SK-N-DZ (cell line): ENCODE data around the gene PI4K2B.
"Not testable (repeated sequence)": the region's sequence is repeated elsewhere in the genome, so short reads cannot be mapped to it uniquely, and the experiment has no call there.

Experiments
- DNase-seq: peaks from one replicate; pipeline ENCODE4 v3.0.0-alpha.2; 2015; ENCODE audit warnings: low spot score

PI4K2B gene

DNA sequence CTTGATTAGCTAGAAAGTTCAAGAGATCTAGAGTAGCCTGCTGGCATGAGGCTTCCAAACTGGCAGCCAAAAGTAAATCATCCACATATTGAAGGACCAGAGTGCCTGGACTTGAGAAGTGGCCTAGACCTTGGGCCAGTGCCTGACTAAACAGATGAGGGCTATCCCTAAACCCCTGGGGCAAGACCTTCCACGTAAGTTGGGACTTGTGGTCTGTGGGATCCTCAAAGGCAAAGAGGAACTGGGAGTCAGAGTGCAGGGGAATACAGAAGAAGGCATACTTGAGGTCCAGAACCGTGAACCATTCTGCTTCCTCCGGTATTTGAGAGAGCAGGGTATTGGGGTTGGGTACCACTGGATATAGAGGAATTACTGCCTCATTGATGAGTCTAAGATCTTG is 8.4 kb downstream of the PI4K2B start:
- not testable (repeated sequence) for DNase-seq

DNA sequence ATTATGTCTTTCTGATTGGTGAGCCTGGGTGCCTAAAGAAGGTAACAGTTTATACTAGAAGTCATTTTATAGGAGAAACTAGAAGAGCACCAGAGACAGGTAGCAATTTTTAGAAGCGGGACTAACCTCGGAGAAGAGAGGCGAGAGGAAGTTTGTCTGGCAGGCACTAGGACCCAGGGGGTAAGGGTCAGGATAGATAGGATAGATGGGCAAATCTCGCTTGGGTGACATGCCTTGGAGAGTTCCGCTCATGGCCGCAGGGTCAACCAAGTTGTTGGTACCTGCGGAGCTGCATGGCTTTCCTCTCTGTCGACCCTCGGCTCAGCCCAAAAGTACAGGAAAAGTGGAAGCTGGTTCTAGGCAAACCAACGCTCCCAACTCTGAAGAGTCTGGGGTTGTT is 11.3 kb downstream of the PI4K2B start:
- DNase-seq: no peak

DNA sequence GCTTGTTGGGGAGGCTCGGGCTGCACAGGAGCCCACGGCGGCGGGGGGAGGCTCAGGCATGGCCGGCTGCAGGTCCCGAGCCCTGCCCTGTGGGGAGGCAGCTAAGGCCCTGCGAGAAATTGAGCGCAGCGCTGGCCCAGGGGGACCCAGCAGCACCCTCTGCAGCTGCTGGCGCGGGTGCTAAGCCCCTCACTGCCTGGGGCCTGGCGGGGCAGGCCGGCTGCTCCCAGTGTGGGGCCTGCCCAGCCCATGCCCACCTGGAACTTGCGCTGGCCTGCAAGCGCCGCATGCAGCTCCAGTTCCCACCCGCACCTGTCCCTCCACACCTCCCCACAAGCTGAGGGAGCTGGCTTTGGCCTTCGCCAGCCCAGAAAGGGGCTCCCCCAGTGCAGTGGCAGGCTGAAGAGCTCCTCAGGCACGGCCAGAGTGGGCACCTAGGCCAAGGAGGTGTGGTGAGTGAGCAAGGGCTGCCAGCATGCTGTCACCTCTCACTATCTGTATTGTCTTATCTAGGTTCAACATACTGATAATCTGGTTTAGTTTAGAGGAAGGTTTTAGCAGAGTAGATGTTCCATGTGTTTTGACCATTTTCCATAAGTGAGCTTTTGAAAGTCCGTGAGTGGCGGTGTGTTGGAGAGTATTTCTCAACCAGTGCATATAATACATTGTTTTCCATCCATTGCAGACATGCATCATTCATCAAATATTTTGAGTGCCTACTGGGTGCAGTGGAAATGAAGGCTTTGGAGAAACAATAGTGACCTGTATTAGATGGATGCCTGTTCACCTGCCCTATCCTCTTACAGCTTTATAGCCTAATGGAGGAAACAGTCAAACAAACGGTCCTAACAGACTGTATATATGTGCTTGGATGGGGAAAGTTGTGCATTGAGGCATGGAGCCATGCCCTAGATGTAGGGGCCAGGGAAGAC is 13.1 kb downstream of the PI4K2B start:
- DNase-seq: no peak

DNA sequence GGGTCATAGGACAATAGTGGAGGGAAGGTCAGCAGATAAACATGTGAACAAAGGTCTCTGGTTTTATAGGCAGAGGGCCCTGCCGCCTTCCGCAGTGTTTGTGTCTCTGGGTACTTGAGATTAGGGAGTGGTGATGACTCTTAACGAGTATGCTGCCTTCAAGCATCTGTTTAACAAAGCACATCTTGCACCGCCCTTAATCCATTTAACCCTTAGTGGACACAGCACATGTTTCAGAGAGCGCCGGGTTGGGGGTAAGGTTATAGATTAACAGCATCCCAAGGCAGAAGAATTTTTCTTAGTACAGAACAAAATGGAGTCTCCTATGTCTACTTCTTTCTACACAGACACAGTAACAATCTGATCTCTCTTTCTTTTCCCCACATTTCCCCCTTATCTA is 15.0 kb downstream of the PI4K2B start:
- not testable (repeated sequence) for DNase-seq

DNA sequence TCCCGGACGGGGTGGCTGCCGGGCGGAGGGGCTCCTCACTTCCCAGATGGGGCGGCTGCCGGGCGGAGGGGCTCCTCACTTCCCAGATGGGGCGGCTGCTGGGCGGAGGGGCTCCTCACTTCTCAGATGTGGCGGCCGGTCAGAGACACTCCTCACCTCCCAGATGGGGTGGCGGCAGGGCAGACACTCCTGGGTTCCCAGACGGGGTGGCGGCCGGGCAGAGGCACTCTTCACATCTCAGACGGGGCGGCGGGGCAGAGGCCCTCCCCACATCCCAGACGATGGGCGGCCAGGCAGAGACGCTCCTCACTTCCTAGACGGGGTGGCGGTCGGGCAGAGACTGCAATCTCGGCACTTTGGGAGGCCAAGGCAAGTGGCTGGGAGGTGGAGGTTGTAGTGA is 15.7 kb downstream of the PI4K2B start:
- DNase-seq: not testable (repeated sequence)

DNA sequence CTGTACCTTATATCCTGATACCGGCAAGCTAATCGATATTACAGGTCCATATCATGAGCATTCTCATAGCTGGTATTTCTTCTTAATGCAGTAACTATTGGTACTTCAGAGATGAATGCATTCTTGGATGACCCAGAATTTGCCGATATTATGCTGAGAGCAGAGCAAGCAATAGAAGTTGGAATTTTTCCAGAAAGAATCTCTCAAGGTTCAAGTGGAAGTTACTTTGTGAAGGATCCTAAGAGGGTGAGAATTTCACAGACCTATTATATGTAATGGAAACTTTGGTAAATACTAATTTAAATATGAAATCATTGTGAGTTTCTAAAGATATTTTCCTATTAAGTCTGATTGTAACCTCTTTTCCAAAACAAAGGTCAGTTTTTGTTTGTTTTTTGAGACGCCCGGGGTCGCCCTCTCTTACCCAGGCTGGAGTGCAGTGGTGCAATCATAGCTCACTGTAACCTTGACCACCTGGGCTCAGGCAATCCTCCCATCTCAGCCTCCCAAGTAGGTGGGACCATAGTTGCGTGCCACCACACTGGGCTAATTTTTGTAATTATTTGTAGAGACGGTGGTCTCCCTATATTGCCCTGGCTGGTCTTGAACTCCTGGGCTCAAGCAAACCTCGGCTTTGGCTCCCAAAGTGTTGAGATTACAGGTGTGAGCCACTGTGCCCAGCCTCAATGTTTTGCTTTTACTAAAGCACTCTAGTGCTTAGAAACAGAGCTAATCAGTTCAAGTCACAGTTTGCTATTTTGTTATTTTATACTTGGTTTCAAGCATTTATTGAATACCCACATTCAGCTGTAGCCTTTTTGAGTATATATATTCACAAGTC is 18.6 kb downstream of the PI4K2B start:
- DNase-seq: no peak

DNA sequence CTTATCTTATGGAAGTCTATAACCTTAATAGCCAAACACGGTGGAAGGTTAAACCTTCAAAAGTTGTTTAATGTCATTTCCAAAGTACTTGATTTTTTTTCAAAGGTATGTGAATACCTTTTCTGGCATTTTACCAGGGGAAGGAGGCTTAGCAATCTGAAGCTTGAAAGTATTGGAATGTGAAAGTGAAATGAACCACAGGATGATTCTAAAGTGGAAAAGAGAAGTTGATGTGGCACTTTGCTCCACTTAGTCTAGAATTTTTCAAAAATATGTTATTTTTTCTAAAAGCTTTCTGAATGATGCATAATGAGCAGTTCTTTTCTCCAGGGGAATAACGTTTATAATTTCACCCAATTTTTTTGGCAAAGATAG is 19.2 kb downstream of the PI4K2B start:
- DNase-seq: no peak

DNA sequence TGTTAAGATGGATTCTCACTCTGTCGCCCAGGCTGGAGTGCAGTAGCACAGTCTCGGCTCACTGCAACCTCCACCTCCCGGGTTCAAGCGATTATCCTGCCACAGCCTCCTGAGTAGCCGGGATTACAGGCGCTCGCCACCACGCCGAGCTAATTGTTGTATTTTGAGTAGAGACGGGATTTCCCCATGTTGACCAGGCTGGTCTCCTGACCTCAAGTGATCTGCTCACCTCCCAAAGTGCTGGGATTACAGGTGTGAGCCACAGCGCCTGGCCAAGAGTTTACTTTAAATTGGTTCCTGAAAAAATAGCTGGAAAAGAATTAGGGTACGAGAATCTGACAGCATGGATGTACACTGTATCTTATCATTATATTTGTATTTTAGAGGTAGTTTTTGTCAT is 20.0 kb downstream of the PI4K2B start:
- not testable (repeated sequence) for DNase-seq

DNA sequence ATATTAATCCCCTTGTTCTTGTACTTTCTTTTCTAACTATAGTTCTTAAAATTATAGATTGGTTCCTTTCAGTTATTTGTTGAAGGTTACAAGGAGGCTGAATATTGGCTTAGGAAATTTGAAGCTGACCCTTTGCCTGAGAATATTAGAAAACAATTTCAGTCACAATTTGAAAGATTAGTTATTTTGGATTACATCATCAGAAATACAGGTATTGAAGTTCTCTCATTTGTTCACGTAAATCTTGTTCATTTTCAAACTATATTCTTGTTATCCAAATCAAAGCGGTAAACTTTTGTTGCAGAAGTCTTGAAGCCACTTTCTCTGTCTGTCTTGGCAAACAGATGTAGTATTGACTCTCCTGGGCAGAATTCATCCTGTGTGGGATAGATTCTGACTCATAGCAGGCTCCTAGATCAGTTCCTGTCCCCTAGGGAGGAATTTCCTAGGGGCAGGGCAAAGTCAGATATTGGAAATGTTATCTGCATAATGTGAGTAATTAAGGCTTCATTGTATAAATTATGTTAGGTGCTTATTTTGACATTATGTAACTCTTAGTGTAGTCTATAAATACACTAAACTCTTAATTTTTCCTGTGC is 25.2 kb downstream of the PI4K2B start:
- no peak for DNase-seq

DNA sequence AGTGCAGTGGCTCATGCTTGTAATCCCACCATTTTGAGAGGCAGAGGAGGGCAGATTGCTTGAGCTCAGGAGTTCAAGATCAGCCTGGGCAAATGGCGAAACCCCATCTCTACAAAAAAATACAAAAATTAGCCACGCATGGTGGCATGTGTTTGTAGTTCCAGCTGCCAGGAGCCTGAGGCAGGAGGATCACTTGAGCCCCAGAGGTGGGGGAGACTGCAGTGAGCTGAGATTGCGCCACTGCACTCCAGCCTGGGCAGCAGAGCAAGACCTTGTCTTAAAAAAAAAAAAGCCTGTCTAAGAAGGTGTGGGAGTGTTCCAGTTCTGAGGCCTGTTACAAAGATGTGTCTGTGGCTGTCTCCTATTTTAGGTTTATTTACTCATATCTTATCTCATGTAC is 38.0 kb downstream of the PI4K2B start:
- no peak for DNase-seq

DNA sequence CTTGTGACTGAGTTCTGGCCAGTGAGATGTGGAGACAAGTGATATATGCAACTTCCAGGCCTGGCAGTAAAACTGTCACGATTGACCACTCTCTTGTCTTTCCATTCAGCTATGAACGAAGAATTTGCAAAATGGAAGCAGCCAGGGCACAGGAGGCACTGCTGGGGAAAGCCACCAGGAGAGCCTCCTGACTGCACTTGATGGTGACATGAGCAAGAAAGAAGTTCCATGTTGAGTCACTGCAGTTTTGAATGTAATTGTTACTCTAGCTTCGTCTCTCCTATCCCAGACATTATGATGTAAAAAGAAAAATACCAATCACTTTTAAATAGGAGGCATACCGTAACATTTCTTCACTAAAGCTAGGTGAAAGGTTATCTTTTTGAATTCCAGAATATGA is 46.4 kb downstream of the PI4K2B start:
- no peak for DNase-seq

DNA sequence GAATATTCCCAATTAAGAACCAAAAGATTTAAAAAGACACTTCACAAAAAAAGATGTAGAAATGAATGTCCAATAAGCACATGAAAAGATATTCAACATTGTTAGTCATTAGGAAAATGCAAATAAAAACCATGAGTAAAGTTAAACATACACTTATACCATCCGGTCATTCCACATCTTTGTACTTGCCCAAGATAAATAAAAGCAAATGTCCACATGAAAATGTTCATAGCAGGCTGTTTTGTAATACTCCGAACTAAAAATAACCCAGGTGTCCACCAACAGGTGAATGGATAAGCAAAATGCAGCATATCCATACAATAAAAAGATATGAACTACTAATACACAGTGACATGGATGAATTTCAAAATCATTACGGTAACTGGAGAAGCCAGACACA is 50.1 kb downstream of the PI4K2B start:
- DNase-seq: no peak

DNA sequence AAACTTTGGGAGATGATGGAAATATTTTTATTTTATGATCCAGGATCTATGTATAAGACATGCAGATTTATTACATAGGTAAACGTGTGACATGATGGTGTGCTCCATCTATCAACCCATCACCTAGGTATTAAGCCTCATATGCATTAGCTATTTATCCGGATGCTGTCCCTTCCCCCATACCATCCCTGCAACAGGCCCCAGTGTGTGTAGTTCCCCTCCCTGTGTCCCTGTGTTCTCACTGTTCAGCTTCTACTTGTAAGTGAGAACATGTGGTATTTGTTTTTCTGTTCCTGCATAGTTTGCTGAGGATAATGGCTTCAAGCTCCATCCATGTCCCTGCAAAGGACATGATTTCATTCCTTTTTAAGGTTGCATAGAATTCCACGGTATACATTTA is 50.6 kb downstream of the PI4K2B start:
- no peak for DNase-seq

DNA sequence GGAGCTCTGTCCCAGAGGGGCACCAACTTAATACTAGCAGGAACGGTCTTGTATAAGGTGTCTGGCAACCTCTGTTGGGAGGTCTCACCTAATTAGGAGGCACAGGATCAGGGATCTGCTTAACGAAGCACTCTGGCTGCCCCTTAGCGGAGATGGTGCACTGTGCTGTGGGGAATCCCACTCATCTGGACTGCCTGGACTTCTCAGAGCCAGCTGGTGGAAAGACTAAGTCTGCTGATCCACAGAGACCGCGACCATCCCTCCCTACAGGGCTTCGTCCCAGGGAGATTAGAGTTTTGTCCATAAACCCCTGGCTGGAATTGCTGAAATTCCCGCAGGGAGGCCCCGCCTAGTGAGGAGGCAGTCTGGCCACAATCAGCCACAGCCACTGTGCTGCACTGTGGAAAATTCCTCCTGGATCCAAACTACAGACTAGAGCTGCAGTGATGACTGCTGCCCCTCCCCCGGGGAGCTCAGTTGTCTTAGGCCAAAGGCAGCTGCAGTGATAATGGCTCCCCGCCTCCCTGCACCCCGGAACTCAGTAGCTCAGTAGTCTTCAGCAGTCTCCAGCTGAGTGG is 56.7 kb downstream of the PI4K2B start:
- DNase-seq: no peak

DNA sequence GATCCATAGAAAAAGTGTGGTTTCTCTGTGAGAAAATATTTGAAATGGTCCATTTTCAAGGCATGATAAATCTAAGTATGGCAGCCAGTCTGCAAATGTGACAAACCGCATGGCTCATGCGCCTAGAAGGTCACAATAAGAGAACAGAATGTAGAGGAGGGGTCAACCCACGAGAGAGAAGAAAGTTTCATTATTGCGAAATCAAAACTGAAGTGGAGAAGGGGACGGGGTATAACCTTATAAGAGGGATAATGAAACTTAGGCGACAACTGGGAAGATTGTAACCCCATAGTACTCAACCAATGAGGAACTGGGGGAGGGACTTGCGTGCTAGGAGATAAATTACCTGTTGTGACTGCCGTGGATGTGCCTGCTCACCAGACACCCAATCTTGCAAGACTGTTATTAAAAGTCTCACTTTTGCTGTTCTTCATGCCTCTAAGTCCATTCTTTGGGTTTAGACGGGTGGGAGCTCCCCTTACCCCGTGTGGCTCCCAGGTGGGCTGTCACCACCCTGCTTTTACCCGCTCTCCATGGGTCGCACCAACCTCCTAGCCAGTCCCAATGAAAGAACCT is 57.4 kb downstream of the PI4K2B start:
- DNase-seq: no peak

DNA sequence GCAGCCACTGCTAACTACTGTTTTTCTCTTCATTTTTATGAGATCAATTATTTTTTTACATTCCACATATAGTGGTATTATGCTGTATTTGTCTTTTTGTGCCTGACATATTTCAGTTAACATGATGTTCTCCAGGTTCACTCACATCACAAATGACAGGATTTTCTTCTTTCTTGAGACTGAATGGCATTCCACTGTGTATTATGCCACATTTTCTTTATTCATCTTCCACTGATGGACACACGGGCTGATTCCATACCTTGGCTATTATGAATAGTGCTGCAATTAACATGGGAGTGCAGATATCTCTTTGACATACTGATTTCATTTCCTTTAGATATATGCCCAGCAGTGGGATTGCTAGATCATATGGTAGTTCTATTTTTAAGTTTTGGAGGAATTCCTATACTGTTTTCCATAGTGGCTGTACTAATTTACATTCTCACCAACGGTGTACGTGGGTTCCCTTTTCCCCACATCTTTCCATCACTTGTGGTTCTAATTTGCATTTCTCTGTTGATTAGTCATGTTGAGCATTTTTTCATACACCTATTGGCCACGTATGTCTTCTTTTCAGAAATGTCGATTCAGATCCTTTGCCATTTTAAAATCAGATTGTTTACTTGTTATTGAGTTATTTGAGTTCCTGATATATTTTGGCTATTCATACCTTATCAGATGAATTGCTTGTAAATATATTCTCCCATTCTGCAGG is 63.9 kb downstream of the PI4K2B start:
- no peak for DNase-seq

DNA sequence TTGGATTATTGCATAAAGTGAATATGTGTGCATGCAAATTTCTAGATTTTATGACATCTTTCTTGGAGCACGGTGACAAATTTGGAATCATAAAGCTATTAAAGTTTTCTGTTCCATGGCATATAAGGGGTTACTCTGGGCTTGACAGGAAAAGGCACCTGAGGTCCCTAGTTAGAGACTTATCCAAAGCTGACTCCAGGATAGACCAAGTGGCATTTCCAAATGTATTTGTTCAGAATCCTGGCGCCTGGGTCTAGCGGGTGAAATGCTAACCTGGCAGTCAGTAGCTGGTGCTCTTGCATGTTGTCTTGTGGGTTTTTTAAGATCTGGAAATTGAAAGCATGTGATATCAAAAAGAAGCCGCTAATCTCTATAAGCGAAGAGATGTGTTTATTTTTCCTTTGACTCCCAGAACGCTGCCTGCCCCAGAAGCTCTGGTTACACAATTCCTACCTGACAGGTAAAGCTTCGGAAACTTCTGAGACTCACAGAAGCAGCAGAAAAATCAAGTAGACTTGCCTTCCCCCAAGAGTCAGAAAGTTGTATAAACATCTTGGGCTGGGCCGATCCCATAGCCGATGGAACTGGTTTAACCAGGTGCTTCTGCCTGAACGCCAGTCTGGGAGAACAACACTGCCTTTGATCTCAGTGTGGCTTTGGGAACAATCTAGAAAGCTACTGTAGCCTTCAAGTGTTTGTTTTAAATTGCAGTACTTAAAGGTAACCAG is 65.8 kb downstream of the PI4K2B start:
- no peak for DNase-seq

DNA sequence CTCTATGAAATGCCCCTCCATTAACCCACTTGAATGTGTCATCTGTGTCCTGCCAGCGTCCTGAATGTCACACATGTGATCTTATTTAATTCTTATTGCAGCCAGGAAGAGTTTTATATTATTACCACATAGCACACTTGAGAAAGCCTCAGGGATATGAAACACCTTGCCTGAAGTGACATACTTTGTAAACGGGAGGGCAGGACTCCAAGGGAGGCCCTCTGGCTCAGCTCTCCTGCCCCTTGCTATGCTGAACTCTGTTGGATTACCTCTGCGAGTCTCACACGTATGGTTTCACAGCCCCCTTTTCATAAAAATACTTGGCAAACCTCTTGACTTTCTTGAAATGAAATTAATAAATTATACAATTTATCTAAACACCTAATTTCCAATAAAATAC is 67.6 kb downstream of the PI4K2B start:
- DNase-seq: no peak

DNA sequence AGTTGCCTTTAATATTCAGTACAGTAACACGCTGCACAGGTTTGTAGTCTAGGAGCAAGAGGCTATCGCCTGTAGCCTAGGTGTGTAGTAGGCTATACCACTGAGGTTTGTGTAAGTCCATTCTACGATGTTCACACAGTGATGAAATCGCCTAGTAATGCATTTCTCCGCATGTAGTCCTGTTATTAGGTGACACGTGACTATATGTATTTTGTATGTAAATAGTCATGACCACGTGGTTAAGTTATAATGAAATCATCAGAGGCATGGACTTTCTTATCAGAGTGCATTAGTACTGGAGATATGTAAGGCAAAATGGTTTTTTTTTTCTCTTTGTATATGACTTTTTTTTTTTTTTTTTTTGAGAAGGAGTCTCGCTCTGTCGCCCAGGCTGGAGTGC is 68.8 kb downstream of the PI4K2B start:
- no peak for DNase-seq

DNA sequence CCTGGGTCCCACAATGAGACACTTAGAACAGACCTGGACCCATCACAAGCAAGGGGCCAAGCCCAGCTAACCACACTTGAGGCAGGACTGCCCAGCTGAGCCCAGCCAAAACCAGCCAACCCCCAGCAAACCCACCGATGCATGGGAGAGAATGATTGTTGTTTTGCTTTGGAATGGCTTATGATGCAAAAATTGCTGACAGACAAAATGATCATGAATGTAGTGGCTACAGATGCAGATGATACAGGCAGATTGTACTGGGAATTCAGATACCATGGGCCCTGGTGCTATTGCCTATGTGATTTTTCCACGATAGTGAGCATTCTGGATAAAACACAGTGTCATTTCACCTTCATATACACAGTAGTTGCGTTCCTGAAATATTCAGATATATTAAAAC is 69.7 kb downstream of the PI4K2B start:
- no peak for DNase-seq
